ENCODE results near the gene ZMYND8. TPM values are rescaled to one million over a fixed set of nuclear protein-coding genes. Genes with fewer than 3 reads are reported as not detected.
A peak's percentile ranks its signal among the peaks of the same experiment; 100 is the strongest.

Gene ZMYND8
- total RNA-seq, 3 donors from 2014 or later (not counting 1 experiment from before 2014, with no cell fraction given): 57.6 to 72.6 (median 69.8) TPM

- peaks cover 10 to 12% of the 10 kb centered on the region in 2 donors for H3K4me1 Mint-ChIP-seq
- H3K4me3 Mint-ChIP-seq: no peak overlapping the region
- H3K27me3 Mint-ChIP-seq (ENCODE audit: low read depth in 2 of 2): no peaks in the 10 kb centered on the region
- H3K27ac ChIP-seq (ENCODE audit: low read length): no peak overlapping the region
- peak overlapping the region; percentile 1 to 56 for H3K27ac Mint-ChIP-seq
- no peak overlapping the region for H3K4me3 ChIP-seq (ENCODE audit: low read length)
- WGBS (ENCODE audit: insufficient coverage): 88% methylated on average over 3 of the region's 3 CpGs
- TF ChIP-seq CTCF (IDR thresholded peaks at IDR 0.05): no peak
- no peaks in the 10 kb centered on the region for H3K9me3 Mint-ChIP-seq
- no peaks in the 10 kb centered on the region for H3K27me3 ChIP-seq (ENCODE audit: control insufficient read depth, insufficient read depth, low read length)
- peaks cover 8% of the 10 kb centered on the region for H3K36me3 Mint-ChIP-seq
- ATAC-seq: no peak
- peaks cover 64% of the 10 kb centered on the region for H3K36me3 ChIP-seq (ENCODE audit: control insufficient read depth, insufficient read depth, low read length)
- DNase-seq: no peak
- no peaks in the 10 kb centered on the region for H3K9me3 ChIP-seq (ENCODE audit: control insufficient read depth, insufficient read depth, low read length)
- H3K4me1 ChIP-seq (ENCODE audit: control insufficient read depth, insufficient read depth, low read length): no peaks in the 10 kb centered on the region
- intact Hi-C loops (cut with micrococcal nuclease): no loop called here
These were observed 112.0 kb downstream of the ZMYND8 start for GRCh38 chr20:47244451-47244850.

GRCh38 chr20:47243532-47244305 is 112.8 kb downstream of the ZMYND8 start:
- Mint-ChIP-seq H3K36me3 (peaks cover 10% of the 10 kb centered on the region), H3K4me3 (no peak overlapping the region)

GRCh38 chr20:47243003-47243402 is 113.5 kb downstream of the ZMYND8 start:
- over 99% methylated on average over 4 of the region's 4 CpGs for WGBS (ENCODE audit: insufficient coverage)
- ATAC-seq (no peak), DNase-seq (no peak)
- Histone ChIP-seq H3K27me3 (ENCODE audit: control insufficient read depth, insufficient read depth, low read length) (no peaks in the 10 kb centered on the region), H3K27ac (ENCODE audit: low read length) (no peak overlapping the region), H3K4me3 (ENCODE audit: low read length) (no peak overlapping the region), H3K9me3 (ENCODE audit: control insufficient read depth, insufficient read depth, low read length) (no peaks in the 10 kb centered on the region), H3K4me1 (ENCODE audit: control insufficient read depth, insufficient read depth, low read length) (no peaks in the 10 kb centered on the region), H3K36me3 (ENCODE audit: control insufficient read depth, insufficient read depth, low read length) (peaks cover 64% of the 10 kb centered on the region)
- no peaks in the 10 kb centered on the region for H3K27me3 Mint-ChIP-seq (ENCODE audit: low read depth in 2 of 2)
- H3K27ac Mint-ChIP-seq: peak overlapping the region; percentile 1 to 56
- intact Hi-C loops (cut with micrococcal nuclease): no loop called here
- H3K4me1 Mint-ChIP-seq: peaks cover 10 to 12% of the 10 kb centered on the region in 2 donors
- peaks cover 17% of the 10 kb centered on the region for H3K36me3 Mint-ChIP-seq
- H3K9me3 Mint-ChIP-seq: no peaks in the 10 kb centered on the region
- no peak overlapping the region for H3K4me3 Mint-ChIP-seq
- no peak for TF ChIP-seq CTCF (IDR thresholded peaks at IDR 0.05)

More at GRCh38 chr20:47243532-47244305, 112.8 kb downstream of the ZMYND8 start:
- TF ChIP-seq CTCF (IDR thresholded peaks at IDR 0.05): no peak
- H3K27me3 ChIP-seq (ENCODE audit: control insufficient read depth, insufficient read depth, low read length): no peaks in the 10 kb centered on the region
- no peaks in the 10 kb centered on the region for H3K4me1 ChIP-seq (ENCODE audit: control insufficient read depth, insufficient read depth, low read length)
- no peak overlapping the region for H3K27ac ChIP-seq (ENCODE audit: low read length)
- ATAC-seq: no peak
- H3K4me3 ChIP-seq (ENCODE audit: low read length): no peak overlapping the region
- no peak for DNase-seq
- intact Hi-C loops (cut with micrococcal nuclease): no loop called here
- H3K27ac Mint-ChIP-seq: peak overlapping the region; percentile 1 to 56
- peaks cover 64% of the 10 kb centered on the region for H3K36me3 ChIP-seq (ENCODE audit: control insufficient read depth, insufficient read depth, low read length)
- H3K4me1 Mint-ChIP-seq: peaks cover 10 to 12% of the 10 kb centered on the region in 2 donors
- 98% methylated on average over 3 of the region's 3 CpGs for WGBS (ENCODE audit: insufficient coverage)
- no peaks in the 10 kb centered on the region for H3K27me3 Mint-ChIP-seq (ENCODE audit: low read depth in 2 of 2)
- H3K9me3 Mint-ChIP-seq: no peaks in the 10 kb centered on the region
- H3K9me3 ChIP-seq (ENCODE audit: control insufficient read depth, insufficient read depth, low read length): no peaks in the 10 kb centered on the region
